Muscle layer of colon (tissue), 2 donors: Measurements from ENCODE around the gene MSANTD7.
"Not testable (repeated sequence)": the region's sequence is repeated elsewhere in the genome, so short reads cannot be mapped to it uniquely, and the experiment has no call there.

Source experiments
- H3K27ac ChIP-seq: one replicate; pipeline ENCODE4 v1.7.0; 2013; ENCODE audit warnings: low read depth, mild to moderate bottlenecking, low read length, moderate library complexity
- H3K27me3 ChIP-seq, 2 donors: one replicate each; pipeline ENCODE4 v1.7.0; 2013; ENCODE audit warnings: low read length in 2 of 2, mild to moderate bottlenecking in 2 of 2; ENCODE audit not compliant: insufficient read depth in 2 of 2, control insufficient read depth in 1 of 2
- H3K36me3 ChIP-seq: one replicate; pipeline ENCODE4 v1.7.0; 2013; ENCODE audit warnings: mild to moderate bottlenecking, low read length; ENCODE audit not compliant: insufficient read depth
- H3K4me1 ChIP-seq: one replicate; pipeline ENCODE4 v1.7.0; 2013; ENCODE audit warnings: mild to moderate bottlenecking, low read length; ENCODE audit not compliant: insufficient read depth
- H3K4me3 ChIP-seq, 2 donors: one replicate each; pipeline ENCODE4 v1.7.0; 2013; ENCODE audit warnings: low read length in 2 of 2, low read depth in 1 of 2, mild to moderate bottlenecking in 1 of 2, moderate library complexity in 1 of 2
- H3K9ac ChIP-seq: one replicate; pipeline ENCODE4 v1.7.0; 2013; ENCODE audit warnings: low read length
- H3K9me3 ChIP-seq: one replicate; pipeline ENCODE4 v1.7.0; 2013; ENCODE audit warnings: mild to moderate bottlenecking, low read length
- donor health status: abdominal sarcoma.
- donor health status: Adenocarcinoma of cecum.

The MSANTD7 gene

DNA sequence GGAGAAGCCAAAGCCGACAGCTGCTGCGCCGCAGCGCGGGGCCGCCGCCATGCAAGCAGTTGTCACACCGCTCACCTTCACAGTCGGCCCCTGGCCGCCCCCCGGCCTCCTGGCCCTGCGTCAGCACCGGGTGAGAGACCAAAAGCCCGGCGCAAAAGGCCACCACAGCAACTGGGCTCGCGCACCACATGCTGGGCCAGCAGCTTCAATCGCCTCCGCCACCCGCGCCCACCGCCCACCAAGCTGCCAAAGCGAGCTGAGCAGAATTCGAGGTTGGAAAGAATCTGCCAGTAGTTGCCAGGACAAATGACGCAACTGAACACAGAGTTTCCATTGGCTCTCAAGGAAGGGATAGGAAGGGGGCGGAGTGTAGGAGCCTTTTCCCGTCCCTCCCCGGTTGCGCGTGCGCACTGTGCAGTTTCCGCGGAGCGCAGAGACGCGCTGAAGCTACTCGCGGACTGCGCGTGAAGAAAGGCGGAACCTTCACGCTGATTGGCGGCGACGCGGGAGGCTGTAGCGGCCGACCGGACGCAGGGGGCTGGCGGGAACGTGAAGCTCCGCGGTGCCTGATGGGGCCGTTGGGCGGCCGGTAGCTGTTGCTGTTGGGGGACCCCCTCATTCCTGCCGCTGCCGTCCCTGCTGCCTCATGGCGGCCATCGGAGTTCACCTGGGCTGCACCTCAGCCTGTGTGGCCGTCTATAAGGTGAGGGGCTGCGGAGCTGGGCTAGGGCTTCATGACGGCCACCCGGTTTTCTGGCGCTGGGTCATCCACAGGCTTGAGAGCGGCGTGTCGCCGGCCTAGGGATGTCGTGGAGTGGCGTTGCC, at the start of gene MSANTD7, which contains the start of the genes CDNF and HSPA14:
MSANTD7 (plus strand) TSS at position 550 of the 825 bp plus-strand sequence. CDS start 3,979 bp downstream, outside the sequence.
CDNF (minus strand) TSS at position 281 of the 825 bp plus-strand sequence; CDS start at position 190, 91 bp downstream.
HSPA14 (plus strand) TSS at position 550 of the 825 bp plus-strand sequence; CDS start at position 647, 97 bp downstream.
- Histone ChIP-seq H3K27me3 (no peaks in the 10 kb centered on the region), H3K4me1 (peaks cover 22% of the 10 kb centered on the region), H3K27ac (peak within 1 kb of the TSS; percentile 99), H3K9ac (peak within 1 kb of the TSS; percentile 67), H3K9me3 (no peaks in the 10 kb centered on the region), H3K36me3 (peaks cover 17% of the 10 kb centered on the region), H3K4me3 (peak within 1 kb of the TSS; percentile 89 to 99)

DNA sequence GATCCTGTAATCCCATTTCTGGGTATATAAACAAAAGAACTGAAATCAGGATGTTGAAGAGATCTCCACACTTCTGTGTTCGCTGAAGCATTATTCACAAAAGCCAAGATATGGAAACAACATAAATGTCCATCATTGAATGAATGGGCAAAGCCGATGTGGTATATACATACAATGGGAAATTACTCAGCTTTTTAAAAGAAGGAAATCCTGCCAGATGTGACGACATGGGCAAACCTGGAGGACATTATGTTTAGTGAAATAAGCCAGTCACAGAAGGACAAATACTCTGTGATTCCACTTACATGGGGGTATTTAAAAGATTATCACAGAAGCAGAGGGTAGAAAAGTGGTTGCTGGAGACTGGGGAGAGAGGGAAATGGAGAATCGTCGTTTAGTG, 39.5 kb upstream of the MSANTD7 start:
- Histone ChIP-seq H3K27ac (no peak overlapping the region), H3K4me3 (no peak overlapping the region), H3K27me3 (no peaks in the 10 kb centered on the region), H3K4me1 (no peaks in the 10 kb centered on the region), H3K9ac (no peak overlapping the region), H3K9me3 (no peaks in the 10 kb centered on the region), H3K36me3 (no peaks in the 10 kb centered on the region)

- H3K27me3 ChIP-seq, result no peaks in the 10 kb centered on the region
- H3K4me3 ChIP-seq, result no peak overlapping the region
- no peak overlapping the region for H3K9ac ChIP-seq
- no peaks in the 10 kb centered on the region for H3K36me3 ChIP-seq
- no peaks in the 10 kb centered on the region for H3K9me3 ChIP-seq
- H3K27ac ChIP-seq, result no peak overlapping the region
- H3K4me1 ChIP-seq, result no peaks in the 10 kb centered on the region
Observed at GRCh38 chr10:14800397-14800796, 37.7 kb upstream of the MSANTD7 start.

DNA sequence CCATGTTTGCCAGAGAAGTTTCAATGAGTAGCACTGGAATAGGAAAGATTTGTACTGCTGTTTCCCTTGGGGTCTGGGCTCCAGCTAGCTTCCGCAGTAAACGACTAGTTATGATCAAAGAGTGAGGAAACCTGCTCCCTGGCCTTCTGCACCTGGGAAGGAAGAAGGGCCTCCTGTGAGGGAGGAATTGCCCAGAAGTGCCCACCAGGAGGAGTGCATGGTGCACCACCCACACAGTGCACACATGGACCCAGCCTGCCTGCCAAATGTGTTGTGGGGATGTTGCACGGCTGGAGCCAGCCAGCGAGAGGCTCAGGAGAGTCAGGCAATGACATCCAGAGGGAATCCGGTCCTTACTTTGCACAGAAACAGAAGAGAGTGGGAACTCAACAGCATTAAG, 36.4 kb upstream of the MSANTD7 start:
- H3K27ac ChIP-seq, result no peak overlapping the region
- no peaks in the 10 kb centered on the region for H3K4me1 ChIP-seq
- H3K27me3 ChIP-seq, result no peaks in the 10 kb centered on the region
- H3K9me3 ChIP-seq, result no peaks in the 10 kb centered on the region
- no peak overlapping the region for H3K4me3 ChIP-seq
- no peaks in the 10 kb centered on the region for H3K36me3 ChIP-seq
- no peak overlapping the region for H3K9ac ChIP-seq

DNA sequence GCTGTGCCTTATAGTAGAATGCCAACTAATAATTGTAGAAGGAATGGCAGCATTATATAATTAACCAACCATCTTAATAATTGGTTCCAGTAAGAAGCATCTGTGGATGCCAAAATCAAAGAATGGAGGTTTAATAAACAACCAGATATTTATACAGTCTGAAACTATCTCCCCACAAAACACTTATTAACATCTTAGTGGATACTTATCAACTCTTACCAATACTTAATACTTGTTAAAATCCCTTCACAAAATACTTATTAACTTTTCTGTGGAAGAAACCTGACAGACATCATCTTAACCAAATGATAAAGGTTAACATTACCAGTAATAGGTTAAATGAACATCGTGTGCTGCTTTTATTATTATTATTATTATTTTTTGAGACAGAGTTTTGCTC, 34.3 kb upstream of the MSANTD7 start:
- Histone ChIP-seq H3K4me3 (no peak overlapping the region), H3K27ac (no peak overlapping the region), H3K27me3 (no peaks in the 10 kb centered on the region), H3K9ac (no peak overlapping the region), H3K4me1 (no peaks in the 10 kb centered on the region), H3K36me3 (no peaks in the 10 kb centered on the region), H3K9me3 (no peaks in the 10 kb centered on the region)

- H3K9ac ChIP-seq, result no peak overlapping the region
- H3K27me3 ChIP-seq, result no peaks in the 10 kb centered on the region
- H3K36me3 ChIP-seq, result no peaks in the 10 kb centered on the region
- H3K27ac ChIP-seq, result no peak overlapping the region
- no peaks in the 10 kb centered on the region for H3K9me3 ChIP-seq
- no peaks in the 10 kb centered on the region for H3K4me1 ChIP-seq
- no peak overlapping the region for H3K4me3 ChIP-seq
Observed at GRCh38 chr10:14806318-14806717, 31.8 kb upstream of the MSANTD7 start.

DNA sequence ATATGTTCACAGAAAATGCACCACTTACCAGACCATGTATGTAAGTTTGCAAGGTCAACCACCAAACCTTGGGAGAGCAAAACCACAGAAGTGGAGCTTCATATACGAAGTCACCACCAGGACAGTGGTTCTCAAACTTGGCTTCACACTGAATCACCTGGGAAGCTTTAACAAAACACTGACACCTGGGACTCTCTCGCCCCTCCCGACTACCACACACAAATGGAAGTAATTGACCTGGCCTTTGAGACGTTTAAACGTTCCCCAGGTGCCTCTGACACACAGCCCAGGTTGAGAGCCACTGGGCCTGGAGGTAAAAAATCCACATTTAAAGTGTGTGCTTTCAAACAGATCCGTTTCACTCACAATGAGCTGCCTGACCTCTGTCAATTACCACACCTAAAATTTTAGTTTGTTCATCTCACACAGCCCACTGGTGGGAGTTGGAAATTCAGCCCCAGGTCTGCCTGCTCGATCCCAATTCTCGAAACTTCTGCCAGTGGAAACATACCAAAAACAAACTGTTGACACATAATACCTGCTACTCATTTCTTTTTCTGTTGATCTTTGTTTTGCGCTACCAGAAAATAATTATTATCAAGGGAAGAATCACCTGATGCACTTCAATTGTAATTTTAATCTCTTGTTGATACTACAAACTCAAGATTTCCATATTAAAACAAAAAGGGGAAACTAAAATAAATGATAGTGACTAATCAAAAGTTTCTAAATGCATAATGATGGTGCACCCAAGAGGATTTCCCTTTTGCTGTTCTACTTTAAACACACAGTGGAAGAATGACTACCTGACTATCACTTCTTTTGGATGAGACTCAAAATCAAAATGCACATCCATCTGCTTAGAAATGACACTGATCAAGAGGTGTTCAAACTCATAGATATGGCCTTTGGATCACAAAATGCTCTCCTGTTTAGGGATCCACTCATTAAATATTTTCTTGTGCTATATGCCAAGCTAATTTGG, 26.8 kb upstream of the MSANTD7 start:
- no peaks in the 10 kb centered on the region for H3K36me3 ChIP-seq
- H3K27ac ChIP-seq, result no peak overlapping the region
- H3K27me3 ChIP-seq, result no peaks in the 10 kb centered on the region
- H3K9me3 ChIP-seq, result no peaks in the 10 kb centered on the region
- no peaks in the 10 kb centered on the region for H3K4me1 ChIP-seq
- no peak overlapping the region for H3K9ac ChIP-seq
- H3K4me3 ChIP-seq, result no peak overlapping the region

DNA sequence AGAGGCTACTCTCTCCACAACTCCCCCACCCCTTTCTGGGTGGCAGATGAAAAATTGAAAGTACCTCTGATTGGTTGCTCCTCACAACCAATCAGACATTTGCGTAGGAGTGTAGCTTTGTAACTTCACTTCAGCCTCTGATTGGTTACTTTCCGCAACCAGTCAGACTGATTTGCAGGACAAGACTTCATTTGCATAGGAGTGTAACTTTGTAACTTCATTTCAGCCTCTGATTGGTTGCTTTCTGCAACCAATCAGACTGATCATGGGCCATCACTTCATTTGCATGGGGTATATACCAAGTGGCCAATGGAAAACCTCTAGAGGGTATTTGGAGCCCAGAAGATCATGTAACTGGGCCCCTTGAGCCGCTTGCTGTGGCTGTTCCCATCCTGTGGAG, 25.8 kb upstream of the MSANTD7 start:
- Histone ChIP-seq H3K9me3 (no peaks in the 10 kb centered on the region), H3K4me3 (no peak overlapping the region), H3K27ac (no peak overlapping the region), H3K36me3 (no peaks in the 10 kb centered on the region), H3K9ac (no peak overlapping the region), H3K4me1 (no peaks in the 10 kb centered on the region), H3K27me3 (no peaks in the 10 kb centered on the region)

GRCh38 chr10:14815681-14816080, 22.4 kb upstream of the MSANTD7 start:
- no peak overlapping the region for H3K9ac ChIP-seq
- H3K36me3 ChIP-seq, result no peaks in the 10 kb centered on the region
- no peaks in the 10 kb centered on the region for H3K9me3 ChIP-seq
- no peaks in the 10 kb centered on the region for H3K4me1 ChIP-seq
- H3K4me3 ChIP-seq, result no peak overlapping the region
- H3K27ac ChIP-seq, result no peak overlapping the region
- H3K27me3 ChIP-seq, result no peaks in the 10 kb centered on the region

DNA sequence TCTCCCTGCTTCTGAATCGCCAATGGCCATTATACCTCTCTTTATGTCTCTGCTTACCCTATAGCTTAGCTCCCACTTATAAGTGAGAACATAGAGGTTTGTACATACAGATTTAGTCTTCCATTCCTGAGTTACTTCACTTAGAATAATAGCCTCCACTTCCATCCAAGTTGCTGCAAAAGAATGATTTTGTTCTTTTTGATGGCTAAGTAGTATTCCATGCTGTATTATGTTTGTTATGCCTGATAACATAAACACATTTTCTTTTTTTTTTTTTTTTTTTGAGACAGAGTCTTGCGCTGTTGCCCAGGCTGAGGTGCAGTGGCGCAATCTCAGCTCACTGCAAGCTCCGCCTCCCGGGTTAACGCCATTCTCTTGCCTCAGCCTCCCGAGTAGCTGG, 21.4 kb upstream of the MSANTD7 start:
- H3K9me3 ChIP-seq, H3K27ac ChIP-seq, H3K9ac ChIP-seq, H3K27me3 ChIP-seq, H3K36me3 ChIP-seq, H3K4me1 ChIP-seq, H3K4me3 ChIP-seq: not testable (repeated sequence)

DNA sequence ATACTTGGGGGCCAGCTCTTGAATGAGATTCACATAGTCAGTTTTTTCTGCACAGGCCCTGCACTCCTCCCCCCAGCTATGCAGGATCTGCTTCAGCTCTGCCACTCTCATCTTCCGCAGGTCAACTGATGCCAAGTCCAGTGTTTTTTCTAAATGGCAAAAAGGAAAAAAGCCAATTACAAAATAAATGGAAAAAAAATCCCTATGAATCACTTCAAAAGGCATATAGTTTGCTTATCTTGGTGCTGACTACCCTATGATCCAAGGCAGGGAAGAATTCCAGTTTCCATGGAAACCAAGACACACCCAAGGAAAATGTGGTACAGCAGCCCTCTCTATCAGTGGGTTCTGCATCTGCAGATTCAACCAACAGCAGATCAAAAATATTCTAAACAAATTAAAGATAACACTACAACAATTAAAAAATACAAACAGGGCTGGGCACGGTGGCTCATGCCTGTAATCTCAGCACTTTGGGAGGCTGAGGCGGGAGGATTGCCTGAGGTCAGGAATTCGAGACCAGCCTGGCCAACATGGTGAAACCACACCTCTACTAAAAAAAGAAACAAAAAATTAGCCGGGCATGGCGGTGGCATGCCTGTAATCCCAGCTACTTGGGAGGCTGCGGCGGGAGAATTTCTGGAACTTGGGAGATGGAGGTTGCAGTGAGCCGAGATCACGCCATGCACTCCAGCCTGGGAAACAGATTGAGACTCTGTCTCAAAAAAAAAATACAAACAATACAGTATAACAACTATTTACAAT, 17.9 kb upstream of the MSANTD7 start:
- Histone ChIP-seq H3K27me3 (no peaks in the 10 kb centered on the region), H3K4me3 (no peak overlapping the region), H3K4me1 (peaks cover 3% of the 10 kb centered on the region), H3K9ac (no peak overlapping the region), H3K27ac (no peak overlapping the region), H3K36me3 (no peaks in the 10 kb centered on the region), H3K9me3 (no peaks in the 10 kb centered on the region)
